GM19463 (cell line): Measurements from ENCODE around the gene MAPK7.

Experiments used
- ATAC-seq: cut with Tn5 transposase; IDR thresholded peaks from one replicate; pipeline ENCODE4 v1.9.1; 2021; ENCODE audit warnings: mild to moderate bottlenecking, moderate library complexity; ENCODE audit not compliant: unreplicated experiment

The MAPK7 gene

GRCh38 chr17:19362277-19363113 is 15.8 kb upstream of the MAPK7 start, which contains the start of gene B9D1:
TSS of gene B9D1 (minus strand) at chr17:19362723. CDS start at chr17:19362569, 154 bp downstream.
- ATAC-seq = peak; percentile 83

GRCh38 chr17:19363114-19363438 is 15.2 kb upstream of the MAPK7 start:
- ATAC-seq = no peak

- ATAC-seq = no peak
These were observed 14.8 kb upstream of the MAPK7 start for GRCh38 chr17:19363460-19364035.

GRCh38 chr17:19364699-19365498 is 13.4 kb upstream of the MAPK7 start:
- ATAC-seq = no peak

- ATAC-seq = no peak
These were observed 12.8 kb upstream of the MAPK7 start for GRCh38 chr17:19365499-19365817.

GRCh38 chr17:19365833-19366636 is 12.3 kb upstream of the MAPK7 start:
- no peak for ATAC-seq

GRCh38 chr17:19366637-19366972 is 11.7 kb upstream of the MAPK7 start:
- ATAC-seq = no peak

- no peak for ATAC-seq
These were observed 10.1 kb upstream of the MAPK7 start for GRCh38 chr17:19368229-19368628.

- no peak for ATAC-seq
These were observed 9.1 kb upstream of the MAPK7 start for GRCh38 chr17:19369107-19369778.

GRCh38 chr17:19369846-19370492 is 8.3 kb upstream of the MAPK7 start:
- ATAC-seq = no peak

GRCh38 chr17:19370493-19370960 is 7.8 kb upstream of the MAPK7 start:
- ATAC-seq = peak; percentile 67

- no peak for ATAC-seq
These were observed 6.9 kb upstream of the MAPK7 start for GRCh38 chr17:19371259-19372010.

- no peak for ATAC-seq
These were observed 6.3 kb upstream of the MAPK7 start for GRCh38 chr17:19372011-19372370.

GRCh38 chr17:19372439-19372838 is 5.9 kb upstream of the MAPK7 start:
- ATAC-seq = no peak

- ATAC-seq = no peak
These were observed 5.3 kb upstream of the MAPK7 start for GRCh38 chr17:19372866-19373504.

- ATAC-seq = no peak
These were observed 4.2 kb upstream of the MAPK7 start for GRCh38 chr17:19374136-19374535.

- ATAC-seq = no peak
These were observed 2.6 kb upstream of the MAPK7 start for GRCh38 chr17:19375732-19376131.

GRCh38 chr17:19376811-19377210 is 1.5 kb upstream of the MAPK7 start:
- ATAC-seq = no peak
